ENCODE measurements around the gene SMARCE1.

GRCh38 chr17:40598301-40598618 is 49.4 kb downstream of the SMARCE1 start:
- TF ChIP-seq CREM (IDR thresholded peaks at IDR 0.05; ENCODE audit: low read depth) (no peak), FOS (IDR thresholded peaks at IDR 0.05; ENCODE audit: extremely low read depth, insufficient read length) (no peak), ZNF77 (CRISPR knock-in tag; IDR thresholded peaks at IDR 0.05) (no peak)
